Fibroblast of lung (primary cell): ENCODE results near the gene PTX4. TPM values are rescaled to one million over a fixed set of nuclear protein-coding genes. Genes with fewer than 3 reads are reported as not detected.

Experiments
- DNase-seq, 2 donors: peaks; one replicate each; pipeline versions ENCODE4 v3.0.0 to v3.0.0-alpha.2; 2010; ENCODE audit warnings: low read depth in 2 of 2
- H2AFZ ChIP-seq: 2 replicates; pipeline ENCODE4 v1.5.1; 2012; ENCODE audit warnings: low read length, control low read depth, inconsistent platforms
- H3K27ac ChIP-seq: 2 replicates; pipeline ENCODE4 v1.5.1; 2011; ENCODE audit warnings: low read length, control low read depth; ENCODE audit not compliant: insufficient read depth
- H3K27me3 ChIP-seq: 2 replicates; pipeline ENCODE4 v1.5.1; 2011; ENCODE audit warnings: mild to moderate bottlenecking, low read length; ENCODE audit not compliant: control insufficient read depth, insufficient read depth
- H3K36me3 ChIP-seq: 2 replicates; pipeline ENCODE4 v1.5.1; 2011; ENCODE audit warnings: low read length; ENCODE audit not compliant: control insufficient read depth, insufficient read depth
- H3K4me1 ChIP-seq: 2 replicates; pipeline ENCODE4 v1.5.1; 2011; ENCODE audit warnings: low read length; ENCODE audit not compliant: control insufficient read depth, insufficient read depth; ENCODE audit errors: extremely low read depth
- H3K4me2 ChIP-seq: 2 replicates; pipeline ENCODE4 v1.5.1; 2011; ENCODE audit warnings: low read length, control low read depth; ENCODE audit not compliant: insufficient read depth; ENCODE audit errors: extremely low read depth
- H3K4me3 ChIP-seq, 4 experiments: fragments of 200-600 bp in 1 of 4; sonication (generic) in 1 of 4; replicated peaks in 1 of 4; 2 replicates each; pipeline ENCODE4 v1.5.1; 2011 to 2016; ENCODE audit warnings: low read length in 4 of 4, low read depth in 3 of 4, mild to moderate bottlenecking in 3 of 4, control low read depth in 2 of 4, inconsistent platforms in 1 of 4, mixed read lengths in 1 of 4; ENCODE audit not compliant: insufficient read depth in 1 of 4; ENCODE audit errors: control extremely low read depth in 1 of 4
- H3K79me2 ChIP-seq: 2 replicates; pipeline ENCODE4 v1.5.1; 2012; ENCODE audit warnings: mild to moderate bottlenecking, low read length, inconsistent platforms; ENCODE audit not compliant: control insufficient read depth, insufficient read depth
- H3K9ac ChIP-seq: 2 replicates; pipeline ENCODE4 v1.5.1; 2011; ENCODE audit warnings: mild to moderate bottlenecking, low read length, control low read depth; ENCODE audit not compliant: insufficient read depth
- H3K9me3 ChIP-seq: 2 replicates; pipeline ENCODE4 v1.5.1; 2012; ENCODE audit warnings: low read depth, low read length; ENCODE audit not compliant: control insufficient read depth, insufficient read depth
- H4K20me1 ChIP-seq: 2 replicates; pipeline ENCODE4 v1.5.1; 2011; ENCODE audit warnings: low read length; ENCODE audit not compliant: control insufficient read depth, insufficient read depth; ENCODE audit errors: extremely low read depth
- EZH2 ChIP-seq: IDR thresholded peaks from 2 replicates; pipeline ENCODE4 v1.5.1; 2012; ENCODE audit warnings: low read length, control low read depth, mild to moderate bottlenecking; ENCODE audit errors: missing control alignments
- polyA plus RNA-seq, 2 donors: library from polyadenylated mRNA; depleted of rRNA in 1 of 2; stranded (reverse) in 1 of 2; unstranded in 1 of 2; fragments of >200 nt; gene quantifications; 2 replicates each; pipeline ENCODE4 v1.2.1, GENCODE V29; 2011 to 2012; ENCODE audit warnings: missing spikeins in 1 of 2
- total RNA-seq: library from RNA; depleted of rRNA; stranded (reverse); fragments of >200 nt; gene quantifications from 2 replicates; pipeline ENCODE4 v1.2.1, GENCODE V29; 2014
- TF ChIP-seq, protein P1 (sequence below), 2 donors: IDR thresholded peaks in 1 of 2; conservative IDR thresholded peaks in 1 of 2; 1 replicate in 1 of 2; 2 replicates in 1 of 2; pipeline ENCODE4 v1.5.1; 2011 to 2012; ENCODE audit warnings: low read length in 2 of 2, control low read depth in 1 of 2, inconsistent platforms in 1 of 2, low read depth in 1 of 2, mild to moderate bottlenecking in 1 of 2

The PTX4 gene
- total and polyA plus RNA-seq, 2 donors (not counting 1 experiment from before 2014, with no cell fraction given): not detected

- Histone ChIP-seq H3K4me3 (no peak overlapping the region), H3K4me2 (no peak overlapping the region), H4K20me1 (no peaks in the 10 kb centered on the region), H3K27me3 (no peaks in the 10 kb centered on the region), H3K36me3 (peaks cover 12% of the 10 kb centered on the region), H2AFZ (no peak overlapping the region), H3K4me1 (no peaks in the 10 kb centered on the region), H3K79me2 (no peaks in the 10 kb centered on the region), H3K9ac (no peak overlapping the region), H3K27ac (no peak overlapping the region), H3K9me3 (no peaks in the 10 kb centered on the region)
- TF ChIP-seq, protein P1, sequence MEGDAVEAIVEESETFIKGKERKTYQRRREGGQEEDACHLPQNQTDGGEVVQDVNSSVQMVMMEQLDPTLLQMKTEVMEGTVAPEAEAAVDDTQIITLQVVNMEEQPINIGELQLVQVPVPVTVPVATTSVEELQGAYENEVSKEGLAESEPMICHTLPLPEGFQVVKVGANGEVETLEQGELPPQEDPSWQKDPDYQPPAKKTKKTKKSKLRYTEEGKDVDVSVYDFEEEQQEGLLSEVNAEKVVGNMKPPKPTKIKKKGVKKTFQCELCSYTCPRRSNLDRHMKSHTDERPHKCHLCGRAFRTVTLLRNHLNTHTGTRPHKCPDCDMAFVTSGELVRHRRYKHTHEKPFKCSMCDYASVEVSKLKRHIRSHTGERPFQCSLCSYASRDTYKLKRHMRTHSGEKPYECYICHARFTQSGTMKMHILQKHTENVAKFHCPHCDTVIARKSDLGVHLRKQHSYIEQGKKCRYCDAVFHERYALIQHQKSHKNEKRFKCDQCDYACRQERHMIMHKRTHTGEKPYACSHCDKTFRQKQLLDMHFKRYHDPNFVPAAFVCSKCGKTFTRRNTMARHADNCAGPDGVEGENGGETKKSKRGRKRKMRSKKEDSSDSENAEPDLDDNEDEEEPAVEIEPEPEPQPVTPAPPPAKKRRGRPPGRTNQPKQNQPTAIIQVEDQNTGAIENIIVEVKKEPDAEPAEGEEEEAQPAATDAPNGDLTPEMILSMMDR (conservative IDR thresholded peaks at IDR 0.05 in 1 of 2, IDR thresholded peaks at IDR 0.05 in 1 of 2; ENCODE audit: low read depth in 1 of 2, low read length in 2 of 2): no peak
- no peak for TF ChIP-seq EZH2
- no peak for DNase-seq
Observed at GRCh38 chr16:1445518-1446203, 43.1 kb downstream of the PTX4 start.

- Histone ChIP-seq H3K27ac (no peak overlapping the region), H3K4me1 (no peaks in the 10 kb centered on the region), H3K4me2 (no peak overlapping the region), H3K9ac (no peak overlapping the region), H4K20me1 (no peaks in the 10 kb centered on the region), H3K4me3 (no peak overlapping the region), H3K9me3 (no peaks in the 10 kb centered on the region), H3K36me3 (peaks cover 12% of the 10 kb centered on the region), H3K79me2 (no peaks in the 10 kb centered on the region), H2AFZ (no peak overlapping the region), H3K27me3 (no peaks in the 10 kb centered on the region)
- TF ChIP-seq EZH2: no peak
- TF ChIP-seq, protein P1 (conservative IDR thresholded peaks at IDR 0.05 in 1 of 2, IDR thresholded peaks at IDR 0.05 in 1 of 2; ENCODE audit: low read depth in 1 of 2, low read length in 2 of 2): no peak
- DNase-seq: no peak
Observed at GRCh38 chr16:1444730-1445517, 43.8 kb downstream of the PTX4 start.

GRCh38 chr16:1443980-1444729 lies 44.6 kb downstream of the PTX4 start, which contains the start of gene CCDC154:
CCDC154 (minus strand) TSS chr16:1444556; CDS start chr16:1444322, 234 bp downstream.
- Histone ChIP-seq H3K27me3 (no peaks in the 10 kb centered on the region), H3K9me3 (no peaks in the 10 kb centered on the region), H3K4me2 (no peak within 1 kb of the TSS), H3K27ac (no peak within 1 kb of the TSS), H3K9ac (no peak within 1 kb of the TSS), H3K79me2 (no peaks in the 10 kb centered on the region), H4K20me1 (no peaks in the 10 kb centered on the region), H3K36me3 (peaks cover 11% of the 10 kb centered on the region), H2AFZ (no peak within 1 kb of the TSS), H3K4me3 (no peak within 1 kb of the TSS), H3K4me1 (no peaks in the 10 kb centered on the region)
- TF ChIP-seq, protein P1 (conservative IDR thresholded peaks at IDR 0.05 in 1 of 2, IDR thresholded peaks at IDR 0.05 in 1 of 2; ENCODE audit: low read depth in 1 of 2, low read length in 2 of 2): no peak
- no peak for TF ChIP-seq EZH2
- no peak for DNase-seq
